ENCODE results near the gene FKBP11. TPM values are rescaled to one million over a fixed set of nuclear protein-coding genes. Genes with fewer than 3 reads are reported as not detected.

Gene FKBP11
- total and polyA plus RNA-seq, 2 experiments from 2014 or later: 29.5 to 94.9 TPM

DNA sequence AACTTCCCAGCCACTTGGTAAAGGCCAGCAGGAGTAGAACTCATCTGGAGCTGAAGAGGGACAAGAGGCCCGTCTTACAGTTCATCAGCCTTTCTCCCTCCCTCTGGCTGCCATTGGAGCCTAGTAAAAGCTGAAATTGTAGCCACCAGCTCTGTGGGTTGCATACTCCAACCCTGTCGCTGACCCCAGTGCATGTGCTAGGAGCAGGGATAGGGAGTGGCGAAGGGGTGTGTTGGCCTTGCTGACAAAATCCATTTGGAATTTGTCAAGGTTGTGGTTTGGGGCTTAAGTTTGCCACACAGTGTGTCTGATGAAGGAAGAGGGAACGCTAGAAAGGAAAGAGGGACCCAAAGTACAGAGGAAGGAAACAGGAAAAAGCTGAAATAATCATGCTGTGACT is 36.0 kb upstream of the FKBP11 start (continued):
- TF ChIP-seq NANOG (IDR thresholded peaks at IDR 0.05; ENCODE audit: borderline replicate concordance) (no peak), EZH2 (IDR thresholded peaks at IDR 0.05; ENCODE audit: low read depth, unreplicated experiment) (no peak), JUNB (IDR thresholded peaks at IDR 0.05; ENCODE audit: unreplicated experiment) (no peak)

GRCh38 chr12:48960834-48961233 is 35.5 kb upstream of the FKBP11 start:
- H3K27me3 ChIP-seq (ENCODE audit: insufficient read depth): peaks cover 4% of the 10 kb centered on the region
- ATAC-seq (no peak), DNase-seq (ENCODE audit: low spot score) (no peak)
- Mint-ChIP-seq H3K4me1 (peaks cover 32% of the 10 kb centered on the region; the same call in 2 of the 3 replicates), H3K27me3 (ENCODE audit: insufficient read depth, low read depth, poor library complexity) (peaks cover 19% of the 10 kb centered on the region), H3K9me3 (no peaks in the 10 kb centered on the region; the same call in 2 of the 3 replicates), H3K36me3 (ENCODE audit: low read depth) (peaks cover 5% of the 10 kb centered on the region), H3K4me3 (no peak overlapping the region; the same call in 2 of the 3 replicates), H3K27ac (no peak overlapping the region)
- H3K4me2 ChIP-seq: no peak overlapping the region
- H3K27ac ChIP-seq (ENCODE audit: low read depth): no peak overlapping the region
- peaks cover 10% of the 10 kb centered on the region for H3K79me2 ChIP-seq (replicated peaks; ENCODE audit: insufficient read depth)
- no peak overlapping the region for H3K4me3 ChIP-seq
- no peak for TF ChIP-seq POLR2AphosphoS5 (IDR thresholded peaks at IDR 0.05; ENCODE audit: low read depth)
- no peak for TF ChIP-seq EZH2 (IDR thresholded peaks at IDR 0.05; ENCODE audit: low read depth, unreplicated experiment)
- TF ChIP-seq ETS1 (IDR thresholded peaks at IDR 0.05): no peak
- TF ChIP-seq, protein P1, sequence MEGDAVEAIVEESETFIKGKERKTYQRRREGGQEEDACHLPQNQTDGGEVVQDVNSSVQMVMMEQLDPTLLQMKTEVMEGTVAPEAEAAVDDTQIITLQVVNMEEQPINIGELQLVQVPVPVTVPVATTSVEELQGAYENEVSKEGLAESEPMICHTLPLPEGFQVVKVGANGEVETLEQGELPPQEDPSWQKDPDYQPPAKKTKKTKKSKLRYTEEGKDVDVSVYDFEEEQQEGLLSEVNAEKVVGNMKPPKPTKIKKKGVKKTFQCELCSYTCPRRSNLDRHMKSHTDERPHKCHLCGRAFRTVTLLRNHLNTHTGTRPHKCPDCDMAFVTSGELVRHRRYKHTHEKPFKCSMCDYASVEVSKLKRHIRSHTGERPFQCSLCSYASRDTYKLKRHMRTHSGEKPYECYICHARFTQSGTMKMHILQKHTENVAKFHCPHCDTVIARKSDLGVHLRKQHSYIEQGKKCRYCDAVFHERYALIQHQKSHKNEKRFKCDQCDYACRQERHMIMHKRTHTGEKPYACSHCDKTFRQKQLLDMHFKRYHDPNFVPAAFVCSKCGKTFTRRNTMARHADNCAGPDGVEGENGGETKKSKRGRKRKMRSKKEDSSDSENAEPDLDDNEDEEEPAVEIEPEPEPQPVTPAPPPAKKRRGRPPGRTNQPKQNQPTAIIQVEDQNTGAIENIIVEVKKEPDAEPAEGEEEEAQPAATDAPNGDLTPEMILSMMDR (conservative IDR thresholded peaks at IDR 0.05; ENCODE audit: low read depth in 2 of 2): no peak
- no peak for TF ChIP-seq ZNF462 (CRISPR knock-in tag; IDR thresholded peaks at IDR 0.05)
- no peak for TF ChIP-seq STAT1 (IDR thresholded peaks at IDR 0.05; ENCODE audit: unreplicated experiment)
- TF ChIP-seq EZH2phosphoT487 (IDR thresholded peaks at IDR 0.05; ENCODE audit: unreplicated experiment): no peak
- TF ChIP-seq CREB1 (CRISPR knock-in tag; IDR thresholded peaks at IDR 0.05; ENCODE audit: low read depth): no peak
- no peak for TF ChIP-seq REST (IDR thresholded peaks at IDR 0.05; ENCODE audit: unreplicated experiment)
- no peak for TF ChIP-seq ZNF331 (CRISPR knock-in tag; IDR thresholded peaks at IDR 0.05; ENCODE audit: low read depth)
- no peak for TF ChIP-seq NANOG (IDR thresholded peaks at IDR 0.05; ENCODE audit: borderline replicate concordance)
- TF ChIP-seq JUNB (IDR thresholded peaks at IDR 0.05; ENCODE audit: unreplicated experiment): no peak
- no peak for TF ChIP-seq ZNF114 (CRISPR knock-in tag; IDR thresholded peaks at IDR 0.05)
- H3K4me1 ChIP-seq (ENCODE audit: insufficient read depth): peaks cover 16% of the 10 kb centered on the region
- H3F3A ChIP-seq (replicated peaks; ENCODE audit: low read depth): peaks cover 10% of the 10 kb centered on the region
- no peaks in the 10 kb centered on the region for H3K36me3 ChIP-seq (ENCODE audit: insufficient read depth)
- no peak overlapping the region for H2AFZ ChIP-seq
- H3K9me2 ChIP-seq (ENCODE audit: insufficient read depth): no peaks in the 10 kb centered on the region
- peaks cover 1% of the 10 kb centered on the region; the same call in 1 of the 2 replicates for H4K20me1 ChIP-seq (replicated peaks; ENCODE audit: insufficient read depth)

Measured in GM23338 (cell line).